B cell (primary cell): ENCODE measurements around the gene PKMYT1. TPM values are rescaled to one million over a fixed set of nuclear protein-coding genes. Genes with fewer than 3 reads are reported as not detected.

Experiments used
- ATAC-seq: fragments of 200-7000 bp; cut with Tn5 transposase; one replicate; pipeline ENCODE4 v1.10.0; 2021; ENCODE audit warnings: low read depth, mild to moderate bottlenecking, moderate number of reproducible peaks, moderate library complexity
- CTCF ChIA-PET: fragments of 350-600 bp; sonication (Branson Sonifier 250); formaldehyde crosslinking; loops from one replicate; lab custom pipeline; 2021; ENCODE audit warnings: antibody characterized with exemption, inconsistent platforms; lab: Charles Lee
- POLR2A ChIA-PET: fragments of 350-600 bp; sonication (Branson Sonifier 250); formaldehyde crosslinking; loops from one replicate; lab custom pipeline; 2021; ENCODE audit warnings: antibody characterized with exemption; lab: Charles Lee
- DNase-seq: peaks from one replicate; pipeline ENCODE4 v3.0.0; 2013
- H2AFZ ChIP-seq: 2 replicates; pipeline ENCODE4 v1.6.1; 2012; ENCODE audit warnings: mild to moderate bottlenecking, low read depth, low read length; ENCODE audit not compliant: insufficient read depth, poor library complexity, severe bottlenecking
- H3K27ac ChIP-seq, 2 donors: 1 replicate in 1 of 2; 2 replicates in 1 of 2; pipeline ENCODE4 v1.5.1; 2012 to 2013; ENCODE audit warnings: low read length in 2 of 2, mild to moderate bottlenecking in 2 of 2, moderate library complexity in 1 of 2
- H3K27me3 ChIP-seq, 4 experiments: fragments of 200-600 bp in 1 of 4; sonication (generic) in 1 of 4; replicated peaks in 1 of 4; 1 replicate in 2 of 4; 2 replicates in 2 of 4; pipeline versions ENCODE4 v1.6.1 to v1.7.0; 2013 to 2016; ENCODE audit warnings: low read length in 3 of 4, mild to moderate bottlenecking in 2 of 4, mixed read lengths in 1 of 4, moderate library complexity in 1 of 4; ENCODE audit not compliant: insufficient read depth in 4 of 4, control insufficient read depth in 3 of 4; ENCODE audit errors: control extremely low read depth in 1 of 4
- H3K36me3 ChIP-seq, 2 experiments: replicated peaks in 1 of 2; 1 replicate in 1 of 2; 2 replicates in 1 of 2; pipeline versions ENCODE4 v1.6.1 to v1.7.1; 2013; ENCODE audit warnings: low read length in 1 of 2; ENCODE audit not compliant: insufficient read depth in 2 of 2, control insufficient read depth in 1 of 2; ENCODE audit errors: control extremely low read depth in 1 of 2, extremely low read depth in 1 of 2
- H3K4me1 ChIP-seq, 2 donors: fragments of 200-600 bp in 1 of 2; sonication (generic) in 1 of 2; 1 replicate in 1 of 2; 2 replicates in 1 of 2; pipeline versions ENCODE4 v1.5.1 to v1.6.1; 2013 to 2017; ENCODE audit warnings: low read length in 2 of 2; ENCODE audit not compliant: control insufficient read depth in 2 of 2, insufficient read depth in 2 of 2
- H3K4me2 ChIP-seq: replicated peaks from 2 replicates; pipeline ENCODE3; 2012; ENCODE audit warnings: mild to moderate bottlenecking, low read depth, low read length; ENCODE audit not compliant: poor library complexity, severe bottlenecking
- H3K4me3 ChIP-seq, 5 experiments: fragments of 200-600 bp in 1 of 5; sonication (generic) in 1 of 5; 1 replicate in 3 of 5; 2 replicates in 2 of 5; pipeline versions ENCODE4 v1.5.1 to v1.7.0; 2011 to 2016; ENCODE audit warnings: low read length in 4 of 5, mild to moderate bottlenecking in 4 of 5, low read depth in 2 of 5, control low read depth in 1 of 5, moderate library complexity in 1 of 5; ENCODE audit not compliant: insufficient read depth in 1 of 5; ENCODE audit errors: control extremely low read depth in 1 of 5, extremely low read depth in 1 of 5
- H3K79me2 ChIP-seq: fragments of 200-600 bp; sonication (generic); one replicate; pipeline ENCODE4 v1.6.0; 2016; ENCODE audit warnings: low read length; ENCODE audit not compliant: control insufficient read depth, insufficient read depth
- H3K9ac ChIP-seq: fragments of 200-600 bp; sonication (generic); 2 replicates; pipeline ENCODE4 v1.6.1; 2017; ENCODE audit warnings: mild to moderate bottlenecking, low read length, moderate library complexity
- H3K9me3 ChIP-seq, 3 donors: one replicate each; pipeline versions ENCODE4 v1.6.1 to v1.7.1; 2013; ENCODE audit warnings: low read length in 2 of 3; ENCODE audit not compliant: control insufficient read depth in 2 of 3, insufficient read depth in 1 of 3; ENCODE audit errors: control extremely low read depth in 1 of 3
- H4K20me1 ChIP-seq: 2 replicates; pipeline ENCODE4 v1.6.0; 2012; ENCODE audit warnings: mild to moderate bottlenecking, low read length; ENCODE audit not compliant: insufficient read depth, control insufficient read depth, poor library complexity, severe bottlenecking
- H3K27ac Mint-ChIP-seq: one replicate; pipeline ENCODE4 v1.8.0; 2021; ENCODE audit warnings: mixed read lengths
- H3K27me3 Mint-ChIP-seq: one replicate; pipeline ENCODE4 v1.8.0; 2021; ENCODE audit warnings: mixed read lengths
- H3K4me1 Mint-ChIP-seq: one replicate; pipeline ENCODE4 v1.8.0; 2021; ENCODE audit warnings: mixed read lengths
- H3K4me3 Mint-ChIP-seq: one replicate; pipeline ENCODE4 v1.8.0; 2021; ENCODE audit warnings: mixed read lengths
- H3K9me3 Mint-ChIP-seq: one replicate; pipeline ENCODE4 v1.8.0; 2022; ENCODE audit warnings: mixed read lengths; ENCODE audit not compliant: insufficient read depth
- EZH2 ChIP-seq: IDR thresholded peaks from 2 replicates; pipeline ENCODE4 v1.6.1; 2012; ENCODE audit warnings: borderline replicate concordance, low read depth, mild to moderate bottlenecking, moderate library complexity, low read length; ENCODE audit not compliant: insufficient read depth, poor library complexity, severe bottlenecking
- WGBS: methylation state at CpG from one replicate; pipeline ENCODE4 v1.1.5; 2013; ENCODE audit warnings: missing lambda C conversion rate; ENCODE audit not compliant: insufficient coverage; 5-methylcytosine and 5-hydroxymethylcytosine counted together
- intact Hi-C: fragments of 100-400 bp; cut with micrococcal nuclease; formaldehyde crosslinking; loops from one replicate; pipeline ENCODE4 v1.10.0; 2022
- polyA plus RNA-seq: library from polyadenylated mRNA; depleted of rRNA; stranded (reverse); fragments of >200 nt; gene quantifications from 2 replicates; pipeline ENCODE4 v1.2.3, GENCODE V29; 2012
- total RNA-seq, 2 donors: library from RNA; stranded (reverse); fragments of 120-200 nt in 1 of 2; gene quantifications; 1 replicate in 1 of 2; 2 replicates in 1 of 2; pipeline versions ENCODE4 v1.2.3 to v1.2.4, GENCODE V29; 2013 to 2022
- TF ChIP-seq, protein P1 (sequence below): fragments of 200-600 bp; IDR thresholded peaks from one replicate; pipeline ENCODE4 v1.8.0; 2022; ENCODE audit warnings: antibody characterized with exemption, mild to moderate bottlenecking

The PKMYT1 gene
- total and polyA plus RNA-seq, 2 donors (not counting 1 experiment from before 2014, with no cell fraction given): 0.67 to 2.6 TPM

DNA sequence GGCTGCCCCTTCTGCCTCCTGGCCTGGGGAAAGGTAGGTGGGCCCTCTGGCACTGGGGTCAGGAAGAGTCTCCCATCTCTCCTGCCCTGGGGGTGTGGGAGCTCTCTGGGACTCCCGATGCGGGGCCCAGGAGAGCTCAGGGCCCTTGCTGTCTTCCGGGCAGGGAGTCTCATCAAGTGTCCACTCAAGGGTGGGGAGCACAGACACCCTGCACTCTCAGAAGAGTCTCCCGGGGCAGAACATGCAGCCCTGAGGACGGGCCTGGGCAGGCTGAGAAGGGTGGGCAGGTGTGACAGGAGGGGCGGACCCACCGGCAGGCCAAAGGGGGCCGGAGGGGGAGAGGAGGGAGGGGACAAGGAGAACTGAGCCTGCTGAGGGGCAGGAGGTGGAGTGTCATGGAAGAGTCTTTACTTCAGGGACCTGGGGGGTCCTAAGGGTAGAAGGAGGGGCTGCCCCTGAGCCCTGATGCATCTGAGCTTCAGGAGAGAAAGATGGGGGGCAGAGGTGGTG is 8.4 kb upstream of the PKMYT1 start:
- intact Hi-C loops: no loop called here
- no peaks in the 10 kb centered on the region for H3K9me3 ChIP-seq
- no peak overlapping the region for H2AFZ ChIP-seq
- ChIA-PET CTCF (no interaction called here), POLR2A (interaction anchor here (0.7 kb wide), 1 partner anchor 210 kb away, joined by 3 read pairs; no protein-coding TSS in a partner anchor)
- H3K4me1 Mint-ChIP-seq: peaks cover 2% of the 10 kb centered on the region
- no peak overlapping the region for H3K27ac Mint-ChIP-seq
- DNase-seq (no peak), ATAC-seq (no peak)
- no peaks in the 10 kb centered on the region for H3K27me3 Mint-ChIP-seq
- H3K27ac ChIP-seq: no peak overlapping the region
- H3K4me2 ChIP-seq: no peak overlapping the region
- no peak overlapping the region for H3K9ac ChIP-seq
- no peaks in the 10 kb centered on the region for H4K20me1 ChIP-seq
- H3K9me3 Mint-ChIP-seq: no peaks in the 10 kb centered on the region
- WGBS: 89% methylated on average over 7 of the region's 8 CpGs
- TF ChIP-seq, protein P1, sequence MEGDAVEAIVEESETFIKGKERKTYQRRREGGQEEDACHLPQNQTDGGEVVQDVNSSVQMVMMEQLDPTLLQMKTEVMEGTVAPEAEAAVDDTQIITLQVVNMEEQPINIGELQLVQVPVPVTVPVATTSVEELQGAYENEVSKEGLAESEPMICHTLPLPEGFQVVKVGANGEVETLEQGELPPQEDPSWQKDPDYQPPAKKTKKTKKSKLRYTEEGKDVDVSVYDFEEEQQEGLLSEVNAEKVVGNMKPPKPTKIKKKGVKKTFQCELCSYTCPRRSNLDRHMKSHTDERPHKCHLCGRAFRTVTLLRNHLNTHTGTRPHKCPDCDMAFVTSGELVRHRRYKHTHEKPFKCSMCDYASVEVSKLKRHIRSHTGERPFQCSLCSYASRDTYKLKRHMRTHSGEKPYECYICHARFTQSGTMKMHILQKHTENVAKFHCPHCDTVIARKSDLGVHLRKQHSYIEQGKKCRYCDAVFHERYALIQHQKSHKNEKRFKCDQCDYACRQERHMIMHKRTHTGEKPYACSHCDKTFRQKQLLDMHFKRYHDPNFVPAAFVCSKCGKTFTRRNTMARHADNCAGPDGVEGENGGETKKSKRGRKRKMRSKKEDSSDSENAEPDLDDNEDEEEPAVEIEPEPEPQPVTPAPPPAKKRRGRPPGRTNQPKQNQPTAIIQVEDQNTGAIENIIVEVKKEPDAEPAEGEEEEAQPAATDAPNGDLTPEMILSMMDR: no peak
- no peak for TF ChIP-seq EZH2
- no peaks in the 10 kb centered on the region for H3K36me3 ChIP-seq
- H3K79me2 ChIP-seq: no peaks in the 10 kb centered on the region
- H3K4me3 Mint-ChIP-seq: no peak overlapping the region
- H3K4me3 ChIP-seq: no peak overlapping the region
- peaks cover 0 to 4% (median 0%) of the 10 kb centered on the region in 4 experiments for H3K27me3 ChIP-seq
- peaks cover 0 to 5% of the 10 kb centered on the region in 2 donors for H3K4me1 ChIP-seq

DNA sequence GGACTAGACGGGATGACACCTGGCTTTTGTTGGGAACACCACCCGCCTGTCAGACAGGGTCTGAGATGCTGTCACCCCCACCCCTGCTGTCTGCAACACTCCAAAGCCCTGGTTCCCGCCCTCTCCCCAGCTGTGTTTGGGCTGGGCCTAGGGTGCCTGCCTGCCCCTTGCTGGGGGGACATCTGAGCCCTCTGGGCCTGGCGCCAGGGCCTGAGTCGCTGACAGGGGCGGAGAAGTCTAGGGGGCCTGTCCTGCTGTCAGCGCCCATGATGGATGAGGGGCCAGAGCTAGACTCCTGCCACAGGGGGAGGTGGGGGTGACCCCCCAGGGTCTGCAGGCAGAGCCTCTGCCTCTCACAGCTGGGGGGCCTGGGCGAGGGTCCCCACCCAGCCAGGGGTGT is 7.6 kb upstream of the PKMYT1 start:
- no peak overlapping the region for H3K4me3 Mint-ChIP-seq
- peaks cover 0 to 4% (median 0%) of the 10 kb centered on the region in 4 experiments for H3K27me3 ChIP-seq
- ATAC-seq: no peak
- H3K9me3 Mint-ChIP-seq: no peaks in the 10 kb centered on the region
- H3K9me3 ChIP-seq: no peaks in the 10 kb centered on the region
- no peak overlapping the region for H2AFZ ChIP-seq
- H3K4me1 Mint-ChIP-seq: peaks cover 6% of the 10 kb centered on the region
- no peak overlapping the region for H3K27ac ChIP-seq
- H3K27me3 Mint-ChIP-seq: no peaks in the 10 kb centered on the region
- DNase-seq: no peak
- POLR2A ChIA-PET: no interaction called here
- H3K79me2 ChIP-seq: no peaks in the 10 kb centered on the region
- H4K20me1 ChIP-seq: no peaks in the 10 kb centered on the region
- CTCF ChIA-PET: no interaction called here
- no peak for TF ChIP-seq EZH2
- TF ChIP-seq, protein P1: no peak
- intact Hi-C loops: no loop called here
- no peak overlapping the region for H3K27ac Mint-ChIP-seq
- peaks cover 4 to 13% of the 10 kb centered on the region in 2 donors for H3K4me1 ChIP-seq
- 81% methylated on average over 8 of the region's 8 CpGs for whole genome bisulfite sequencing
- no peak overlapping the region for H3K9ac ChIP-seq
- H3K36me3 ChIP-seq: no peaks in the 10 kb centered on the region
- no peak overlapping the region for H3K4me2 ChIP-seq
- no peak overlapping the region for H3K4me3 ChIP-seq
